ENCODE measurements around the gene P2RX5.

The P2RX5 gene

DNA sequence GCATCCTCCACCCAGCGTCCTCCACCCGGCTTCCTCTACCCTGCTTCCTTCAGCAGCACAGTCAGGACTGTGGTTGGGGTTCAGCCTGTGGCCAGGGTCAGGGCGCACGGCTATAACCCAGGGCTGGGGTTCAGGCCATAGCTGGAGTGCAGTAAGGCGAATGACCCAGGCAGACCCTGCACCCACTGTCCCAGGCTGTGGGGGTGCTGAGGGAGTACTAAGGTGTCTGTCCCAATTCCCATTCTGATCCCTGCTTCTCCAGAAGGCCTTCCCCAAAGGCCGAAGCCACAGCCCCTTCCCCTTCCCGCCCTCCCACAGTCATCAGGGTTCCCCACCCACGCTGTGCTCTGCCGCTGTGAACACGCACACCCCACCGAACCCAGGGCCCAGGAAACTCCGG, 14.9 kb downstream of the P2RX5 start:
- no peak overlapping the region for H3K4me3 ChIP-seq
- TF ChIP-seq, protein P1, sequence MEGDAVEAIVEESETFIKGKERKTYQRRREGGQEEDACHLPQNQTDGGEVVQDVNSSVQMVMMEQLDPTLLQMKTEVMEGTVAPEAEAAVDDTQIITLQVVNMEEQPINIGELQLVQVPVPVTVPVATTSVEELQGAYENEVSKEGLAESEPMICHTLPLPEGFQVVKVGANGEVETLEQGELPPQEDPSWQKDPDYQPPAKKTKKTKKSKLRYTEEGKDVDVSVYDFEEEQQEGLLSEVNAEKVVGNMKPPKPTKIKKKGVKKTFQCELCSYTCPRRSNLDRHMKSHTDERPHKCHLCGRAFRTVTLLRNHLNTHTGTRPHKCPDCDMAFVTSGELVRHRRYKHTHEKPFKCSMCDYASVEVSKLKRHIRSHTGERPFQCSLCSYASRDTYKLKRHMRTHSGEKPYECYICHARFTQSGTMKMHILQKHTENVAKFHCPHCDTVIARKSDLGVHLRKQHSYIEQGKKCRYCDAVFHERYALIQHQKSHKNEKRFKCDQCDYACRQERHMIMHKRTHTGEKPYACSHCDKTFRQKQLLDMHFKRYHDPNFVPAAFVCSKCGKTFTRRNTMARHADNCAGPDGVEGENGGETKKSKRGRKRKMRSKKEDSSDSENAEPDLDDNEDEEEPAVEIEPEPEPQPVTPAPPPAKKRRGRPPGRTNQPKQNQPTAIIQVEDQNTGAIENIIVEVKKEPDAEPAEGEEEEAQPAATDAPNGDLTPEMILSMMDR (IDR thresholded peaks at IDR 0.05): no peak
- DNase-seq (ENCODE audit: low spot score): no peak
- H3K27ac ChIP-seq: no peak overlapping the region

DNA sequence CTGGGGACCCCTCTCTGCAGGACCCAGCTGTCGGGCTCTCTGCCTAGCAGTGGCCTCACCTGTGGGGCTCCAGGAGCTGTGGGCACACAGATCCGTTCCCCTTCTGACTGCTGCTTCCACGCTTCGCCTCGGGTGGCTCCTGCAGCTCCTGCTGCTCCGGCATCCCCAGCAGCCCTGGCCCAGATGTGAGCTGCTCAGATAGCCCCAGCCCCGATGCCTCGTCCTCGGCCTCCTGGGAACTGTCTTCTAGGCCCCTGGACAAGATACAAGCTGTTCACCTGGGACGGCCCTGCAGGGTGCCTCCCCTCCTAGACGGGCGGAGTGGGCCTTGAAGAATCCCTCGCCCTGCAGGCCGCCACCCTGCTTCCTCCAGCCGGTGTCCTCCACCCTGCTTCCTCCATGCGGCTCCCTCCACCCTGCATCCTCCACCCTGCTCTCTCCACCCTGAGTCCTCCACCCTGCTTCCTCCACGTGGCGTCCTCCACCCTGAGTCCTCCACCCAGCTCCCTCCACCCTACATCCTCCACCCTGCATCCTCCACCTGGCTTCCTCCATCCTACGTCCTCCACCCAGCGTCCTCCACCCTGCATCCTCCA, 16.3 kb downstream of the P2RX5 start:
- no peak overlapping the region for H3K4me3 ChIP-seq
- DNase-seq (ENCODE audit: low spot score): no peak
- H3K27ac ChIP-seq: no peak overlapping the region
- TF ChIP-seq, protein P1 (IDR thresholded peaks at IDR 0.05): no peak

GRCh38 chr17:3678821-3679530, 17.0 kb downstream of the P2RX5 start:
- no peak overlapping the region for H3K27ac ChIP-seq
- no peak overlapping the region for H3K4me3 ChIP-seq
- DNase-seq (ENCODE audit: low spot score): no peak
- TF ChIP-seq, protein P1 (IDR thresholded peaks at IDR 0.05): no peak

DNA sequence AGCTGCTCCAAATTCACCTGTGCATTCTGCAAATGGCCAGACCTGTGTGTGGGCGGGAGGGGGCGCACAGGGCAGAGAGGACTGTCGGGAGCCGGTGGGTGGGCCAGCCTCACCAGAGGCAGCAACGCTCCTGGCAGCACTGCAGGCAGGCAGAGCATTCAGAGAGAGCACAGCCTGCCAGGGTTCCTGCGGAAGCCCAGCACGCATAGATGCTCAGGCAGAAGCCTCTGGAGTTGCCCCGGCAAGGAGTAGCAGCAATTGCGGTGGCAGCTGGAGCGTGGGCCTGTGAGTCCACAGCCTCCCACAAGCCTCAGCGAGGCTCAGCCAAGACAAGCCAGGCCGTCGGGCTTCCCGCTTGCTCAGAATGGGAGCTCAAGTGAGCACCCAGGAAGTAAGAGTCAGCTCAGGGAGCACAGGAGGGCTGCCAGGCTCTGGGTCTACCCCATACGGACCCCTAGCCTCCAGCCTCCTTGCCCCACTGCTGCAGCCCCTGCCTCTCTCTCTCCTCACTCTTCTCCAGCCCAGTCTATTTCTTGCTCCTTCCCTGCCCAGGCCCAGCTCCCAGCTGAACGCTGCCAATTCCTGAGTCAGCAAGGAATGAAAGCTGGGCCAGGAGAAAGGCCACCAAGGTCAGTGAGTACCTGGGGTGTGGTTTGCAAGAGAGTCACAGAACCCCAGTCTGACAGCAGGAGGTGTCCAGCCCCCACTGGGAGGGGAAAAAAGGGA, 17.7 kb downstream of the P2RX5 start:
- H3K4me3 ChIP-seq: no peak overlapping the region
- TF ChIP-seq, protein P1 (IDR thresholded peaks at IDR 0.05): no peak
- DNase-seq (ENCODE audit: low spot score): no peak
- H3K27ac ChIP-seq: no peak overlapping the region

DNA sequence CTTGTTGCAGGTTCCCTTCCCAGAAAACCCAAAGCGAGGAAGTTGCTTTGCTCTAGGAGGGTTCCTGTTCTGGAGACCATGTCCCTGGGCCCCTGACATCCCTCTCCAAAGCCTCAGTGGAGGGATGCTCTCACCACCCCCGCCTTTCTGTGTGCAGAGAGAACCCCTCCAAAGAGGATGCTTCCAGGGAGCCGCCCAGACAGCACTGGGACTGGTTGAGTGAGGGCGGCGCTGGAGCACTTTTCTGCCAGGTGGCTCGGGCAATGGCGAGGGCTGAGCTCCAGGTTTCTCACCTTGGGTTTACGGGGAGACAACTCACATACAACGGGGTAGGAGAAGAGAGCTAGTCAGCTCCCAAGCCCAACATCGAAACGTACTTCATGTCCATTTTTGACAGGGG, 20.1 kb downstream of the P2RX5 start:
- DNase-seq (ENCODE audit: low spot score): no peak
- TF ChIP-seq, protein P1 (IDR thresholded peaks at IDR 0.05): no peak
- no peak overlapping the region for H3K4me3 ChIP-seq
- H3K27ac ChIP-seq: no peak overlapping the region

DNA sequence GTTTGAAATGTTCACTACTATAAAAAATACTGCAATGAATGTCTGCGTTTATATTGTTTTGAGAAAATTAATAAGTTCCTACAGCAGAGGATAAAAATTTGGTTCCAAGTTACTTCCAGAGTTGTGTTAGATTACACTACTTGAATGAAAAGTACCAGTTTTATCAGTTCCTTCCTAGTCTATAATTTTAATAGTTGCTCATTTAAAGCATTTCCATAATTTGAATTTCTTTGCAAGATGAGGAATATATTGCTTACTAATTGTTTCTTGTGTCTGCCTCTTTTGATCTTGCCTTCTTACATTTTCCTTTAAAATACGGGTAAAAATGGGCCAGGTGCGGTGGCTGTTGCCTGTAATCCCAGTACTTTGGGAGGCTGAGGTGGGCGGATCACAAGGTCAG, 23.4 kb downstream of the P2RX5 start:
- Histone ChIP-seq H3K27ac (no peak overlapping the region), H3K4me3 (no peak overlapping the region)
- DNase-seq (ENCODE audit: low spot score): no peak
- TF ChIP-seq, protein P1 (IDR thresholded peaks at IDR 0.05): no peak

All from coronary artery (tissue), 2 donors.